C4-2B (cell line): Measurements from ENCODE around the gene DCST2.

ENCODE experiments used
- H3K27ac ChIP-seq: fragments of 450-650 bp; 2 replicates; pipeline ENCODE4 v1.5.1; 2017
- CTCF ChIP-seq: fragments of 450-650 bp; conservative IDR thresholded peaks from 2 replicates; pipeline ENCODE4 v1.5.1; 2017; ENCODE audit warnings: mild to moderate bottlenecking
- ZFX ChIP-seq: fragments of 450-650 bp; IDR thresholded peaks from 2 replicates; pipeline ENCODE4 v1.6.1; 2017

DCST2 gene

GRCh38 chr1:155038602-155039307, 5.2 kb upstream of the DCST2 start:
- TF ChIP-seq CTCF (no peak), ZFX (no peak)

GRCh38 chr1:155037851-155038441, 4.4 kb upstream of the DCST2 start:
- peak overlapping the region; percentile 76 for H3K27ac ChIP-seq
- TF ChIP-seq CTCF (no peak), ZFX (no peak)

More at GRCh38 chr1:155038602-155039307, 5.2 kb upstream of the DCST2 start:
- H3K27ac ChIP-seq: peak overlapping the region; percentile 76

GRCh38 chr1:155037043-155037442, 3.5 kb upstream of the DCST2 start:
- TF ChIP-seq ZFX (no peak), CTCF (no peak)
- H3K27ac ChIP-seq: no peak overlapping the region

- TF ChIP-seq ZFX (no peak), CTCF (no peak)
- H3K27ac ChIP-seq: no peak overlapping the region
Measured at GRCh38 chr1:155035936-155036335, 2.4 kb upstream of the DCST2 start.

- no peak overlapping the region for H3K27ac ChIP-seq
- TF ChIP-seq CTCF (no peak), ZFX (no peak)
Measured at GRCh38 chr1:155034318-155035208, 982 bp upstream of the DCST2 start.

GRCh38 chr1:155032886-155033285, 695 bp downstream of the DCST2 start:
- TF ChIP-seq ZFX (no peak), CTCF (no peak)
- H3K27ac ChIP-seq: no peak overlapping the region

GRCh38 chr1:155030899-155031298, 2.7 kb downstream of the DCST2 start:
- TF ChIP-seq ZFX (no peak), CTCF (no peak)
- no peak overlapping the region for H3K27ac ChIP-seq
